Measurements from ENCODE around the gene ULK2. TPM values are rescaled to one million over a fixed set of nuclear protein-coding genes. Genes with fewer than 3 reads are reported as not detected.

The ULK2 gene
- total and polyA plus RNA-seq, 2 of the 13 experiments (the other 11 are each of a cell fraction or from before 2014, with no cell fraction given) = 0.01 TPM; not detected in 1

- TF ChIP-seq NCOA2 (CRISPR knock-in tag; IDR thresholded peaks at IDR 0.05) (peak; percentile 86), HDAC1 (CRISPR knock-in tag; IDR thresholded peaks at IDR 0.05) (peak; percentile 77), ZKSCAN5 (CRISPR knock-in tag; IDR thresholded peaks at IDR 0.05) (peak; percentile 96), NFKB2 (CRISPR knock-in tag; IDR thresholded peaks at IDR 0.05; ENCODE audit: borderline replicate concordance) (no peak), ZNF773 (CRISPR knock-in tag; IDR thresholded peaks at IDR 0.05; ENCODE audit: borderline replicate concordance) (no peak), GATAD1 (CRISPR knock-in tag; IDR thresholded peaks at IDR 0.05) (peak; percentile 39), FOXA3 (CRISPR knock-in tag; IDR thresholded peaks at IDR 0.05) (peak; percentile 96), ZNF652 (CRISPR knock-in tag; IDR thresholded peaks at IDR 0.05; ENCODE audit: borderline replicate concordance, low read depth) (peak; percentile 72), FOXJ3 (CRISPR knock-in tag; IDR thresholded peaks at IDR 0.05; ENCODE audit: borderline replicate concordance) (peak; percentile 89; the same call in 1 of the 2 replicates), LRRFIP1 (CRISPR knock-in tag; conservative IDR thresholded peaks at IDR 0.05) (no peak), GLI4 (CRISPR knock-in tag; IDR thresholded peaks at IDR 0.05; ENCODE audit: borderline replicate concordance) (no peak), NAIF1 (CRISPR knock-in tag; IDR thresholded peaks at IDR 0.05; ENCODE audit: borderline replicate concordance) (peak; percentile 67; the same call in 1 of the 2 replicates), MEF2D (CRISPR knock-in tag; IDR thresholded peaks at IDR 0.05) (peak; percentile 89), CREM (IDR thresholded peaks at IDR 0.05) (peak; percentile 78), CREM (CRISPR knock-in tag; IDR thresholded peaks at IDR 0.05) (no peak), RXRB (CRISPR knock-in tag; IDR thresholded peaks at IDR 0.05; ENCODE audit: borderline replicate concordance) (peak; percentile 86; the same call in 1 of the 2 replicates), MAZ (IDR thresholded peaks at IDR 0.05; ENCODE audit: borderline replicate concordance, low read depth, low read length) (no peak), MAZ (CRISPR knock-in tag; IDR thresholded peaks at IDR 0.05; ENCODE audit: low read depth) (no peak), ZSCAN30 (CRISPR knock-in tag; IDR thresholded peaks at IDR 0.05) (no peak), CREB1 (IDR thresholded peaks at IDR 0.05) (no peak), CREB1 (CRISPR knock-in tag; IDR thresholded peaks at IDR 0.05) (peak; percentile 67), HOMEZ (CRISPR knock-in tag; IDR thresholded peaks at IDR 0.05; ENCODE audit: low read depth) (0 out of 2 replicates have a peak, but pooled peaks have one; percentile 58), HMG20A (CRISPR knock-in tag; IDR thresholded peaks at IDR 0.05; ENCODE audit: borderline replicate concordance) (peak; percentile 80; the same call in 1 of the 2 replicates), GPN1 (CRISPR knock-in tag; IDR thresholded peaks at IDR 0.05; ENCODE audit: borderline replicate concordance) (no peak), HOXA3 (CRISPR knock-in tag; IDR thresholded peaks at IDR 0.05) (peak; percentile 68), ZNF337 (CRISPR knock-in tag; IDR thresholded peaks at IDR 0.05; ENCODE audit: borderline replicate concordance, low read depth) (no peak), THAP11 (CRISPR knock-in tag; IDR thresholded peaks at IDR 0.05) (0 out of 2 replicates have a peak, but pooled peaks have one; percentile 23), TEAD3 (CRISPR knock-in tag; optimal IDR thresholded peaks at IDR 0.05; ENCODE audit: borderline replicate concordance) (peak; percentile 85), JUND (CRISPR knock-in tag; IDR thresholded peaks at IDR 0.05) (0 out of 2 replicates have a peak, but pooled peaks have one; percentile 17), TBX2 (CRISPR knock-in tag; IDR thresholded peaks at IDR 0.05; ENCODE audit: borderline replicate concordance) (peak; percentile 99), KLF16 (CRISPR knock-in tag; IDR thresholded peaks at IDR 0.05) (peak in 1 of 2 experiments; percentile 84; a peak in 2 of 4 replicates)
Observed at GRCh38 chr17:19733953-19734526, 133.7 kb downstream of the ULK2 start (continued).

Measured in HepG2 (cell line).